CD4-positive, alpha-beta T cell treated with Interleukin-6 for 4 hours (primary cell): ENCODE results near the gene ANK3.

Experiments
- DNase-seq: peaks from one replicate; pipeline ENCODE4 v3.0.0-alpha.2; 2020; ENCODE audit warnings: mixed read lengths

Gene ANK3

GRCh38 chr10:60209874-60210570 is 179.7 kb downstream of the ANK3 start:
- DNase-seq = no peak

DNA sequence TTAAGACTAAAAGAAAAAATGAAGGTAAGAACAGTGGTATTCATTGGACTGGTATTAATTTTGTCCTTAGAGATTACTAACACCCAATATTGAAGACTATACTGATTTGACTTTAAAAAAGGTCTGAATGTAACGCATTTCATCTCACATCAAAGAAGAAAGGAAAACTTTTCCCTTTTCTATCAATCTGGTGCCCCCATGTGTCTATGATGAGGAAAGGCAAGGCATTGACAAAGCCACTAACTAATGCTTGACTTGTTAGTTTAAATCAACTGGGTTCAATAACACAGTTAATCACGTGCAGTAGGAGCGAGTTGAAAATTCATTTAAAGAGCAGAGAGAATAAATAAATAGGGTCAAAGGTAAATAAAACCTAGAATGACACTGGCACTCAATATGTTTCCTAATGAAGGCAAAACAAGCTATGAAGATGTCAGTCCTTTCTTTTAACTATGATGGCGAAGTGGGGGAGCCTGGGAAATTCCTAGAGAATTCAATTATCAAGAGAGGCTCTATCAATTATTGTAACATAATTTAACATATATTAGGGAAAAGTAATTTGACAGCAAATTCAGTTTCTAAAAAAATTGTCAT is 180.9 kb downstream of the ANK3 start:
- no peak for DNase-seq

DNA sequence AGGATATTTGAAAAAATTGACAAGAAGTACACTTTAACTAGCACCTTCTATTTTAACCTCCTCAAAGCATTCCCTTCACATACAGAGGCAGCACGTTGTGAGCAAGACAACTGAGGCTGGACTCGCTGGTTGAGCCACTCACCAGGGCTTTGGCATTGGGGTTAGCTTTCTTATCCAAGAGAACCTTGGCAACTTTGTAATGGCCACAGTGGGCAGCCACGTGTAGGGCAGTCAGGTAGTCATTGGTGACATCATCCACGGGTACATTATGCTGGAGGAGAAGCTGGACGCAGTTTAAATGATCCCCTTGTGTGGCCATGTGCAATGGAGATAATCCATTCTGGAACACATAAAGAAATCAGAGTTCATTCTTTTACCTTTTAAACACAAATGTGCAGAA is 181.8 kb downstream of the ANK3 start:
- no peak for DNase-seq

DNA sequence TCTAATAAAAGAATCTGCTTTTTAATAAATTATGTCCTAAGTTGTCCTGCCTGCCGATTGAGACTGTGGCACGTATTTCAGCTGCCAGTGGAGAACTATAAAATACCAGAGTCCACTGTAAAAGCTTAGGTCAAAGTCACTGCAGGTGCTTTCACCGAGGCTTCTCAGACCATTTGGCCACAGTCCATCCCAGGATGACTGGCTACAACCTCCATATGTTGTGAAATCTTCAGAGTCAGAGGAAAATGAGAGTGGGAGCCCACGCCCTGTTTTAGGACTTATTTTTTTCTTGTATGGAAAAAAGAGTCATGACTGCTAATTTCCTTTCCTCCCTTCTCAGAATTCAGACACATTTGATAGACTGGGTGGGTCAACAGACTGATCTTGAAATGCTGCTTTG is 182.9 kb downstream of the ANK3 start:
- DNase-seq = no peak

DNA sequence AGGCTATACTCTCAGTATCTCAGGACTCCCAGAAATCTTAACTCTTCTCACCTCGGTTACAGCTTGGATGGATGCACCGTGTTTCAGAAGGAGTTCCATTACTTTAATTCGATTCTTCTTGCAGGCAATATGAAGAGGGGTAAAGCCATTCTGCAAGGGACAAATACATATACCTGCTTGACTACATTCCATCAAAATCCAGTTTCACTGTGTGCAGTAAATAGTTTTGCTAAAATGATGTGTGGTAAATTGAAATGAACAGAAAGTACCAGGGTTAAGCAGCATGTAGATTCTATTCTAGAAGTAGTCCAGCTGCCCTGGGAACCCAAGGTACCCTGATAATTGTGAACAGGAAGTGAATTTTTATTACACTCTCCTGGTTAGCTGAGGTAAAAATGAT is 183.9 kb downstream of the ANK3 start:
- DNase-seq = no peak

- no peak for DNase-seq
Observed at GRCh38 chr10:60203993-60204618, 185.6 kb downstream of the ANK3 start.

DNA sequence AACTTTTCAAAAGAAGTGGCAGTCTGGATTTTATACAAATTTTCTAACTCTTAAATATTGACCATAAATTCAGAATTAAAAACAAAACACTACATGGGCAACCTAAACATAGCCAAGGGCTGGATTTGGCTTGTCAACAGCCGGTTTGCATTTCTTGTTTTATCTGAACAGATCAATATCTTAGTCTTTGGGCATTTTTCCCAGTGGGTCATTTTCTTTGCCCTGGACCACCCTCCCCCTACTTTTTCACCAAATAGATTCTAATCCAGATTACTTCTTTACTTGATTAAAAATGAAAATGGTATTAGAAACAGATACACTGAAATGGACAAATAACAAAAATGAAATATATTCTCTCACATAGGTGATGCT is 189.0 kb downstream of the ANK3 start:
- no peak for DNase-seq

DNA sequence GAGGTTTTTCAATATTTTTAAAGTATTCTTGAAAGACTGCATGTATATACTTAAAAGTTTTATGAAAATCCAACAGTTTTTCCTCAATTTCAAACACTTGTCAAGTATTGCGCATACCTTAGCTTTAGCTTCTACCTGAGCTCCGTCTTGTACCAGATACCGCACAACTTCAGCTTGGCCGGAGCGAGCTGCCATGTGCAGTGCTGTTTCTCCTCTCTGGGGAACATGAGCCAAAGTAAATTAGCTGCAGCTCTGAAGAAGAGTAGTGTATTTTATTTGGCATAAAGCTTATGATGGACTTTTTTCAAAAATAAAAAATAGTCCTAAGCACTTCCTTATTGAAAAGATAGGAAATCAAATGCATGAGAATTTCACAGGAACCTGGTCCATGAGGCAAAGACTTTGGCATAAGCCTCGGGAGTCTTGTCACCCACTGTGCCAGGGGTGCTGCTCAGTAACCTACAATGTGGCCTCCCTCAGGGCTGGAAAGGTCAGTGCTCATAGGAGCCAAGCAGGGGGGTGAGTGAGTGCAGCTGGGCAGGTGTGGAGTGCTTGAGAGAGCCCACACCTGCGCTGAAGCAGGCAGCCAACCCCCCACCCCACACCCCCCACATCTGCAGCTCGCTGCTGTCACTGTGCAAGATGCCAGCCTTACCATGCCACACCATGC is 189.5 kb downstream of the ANK3 start:
- DNase-seq = no peak

GRCh38 chr10:60197206-60197605 is 192.5 kb downstream of the ANK3 start:
- DNase-seq = no peak

GRCh38 chr10:60194421-60194820 is 195.3 kb downstream of the ANK3 start:
- no peak for DNase-seq

- no peak for DNase-seq
Observed at GRCh38 chr10:60192946-60193345, 196.7 kb downstream of the ANK3 start.

DNA sequence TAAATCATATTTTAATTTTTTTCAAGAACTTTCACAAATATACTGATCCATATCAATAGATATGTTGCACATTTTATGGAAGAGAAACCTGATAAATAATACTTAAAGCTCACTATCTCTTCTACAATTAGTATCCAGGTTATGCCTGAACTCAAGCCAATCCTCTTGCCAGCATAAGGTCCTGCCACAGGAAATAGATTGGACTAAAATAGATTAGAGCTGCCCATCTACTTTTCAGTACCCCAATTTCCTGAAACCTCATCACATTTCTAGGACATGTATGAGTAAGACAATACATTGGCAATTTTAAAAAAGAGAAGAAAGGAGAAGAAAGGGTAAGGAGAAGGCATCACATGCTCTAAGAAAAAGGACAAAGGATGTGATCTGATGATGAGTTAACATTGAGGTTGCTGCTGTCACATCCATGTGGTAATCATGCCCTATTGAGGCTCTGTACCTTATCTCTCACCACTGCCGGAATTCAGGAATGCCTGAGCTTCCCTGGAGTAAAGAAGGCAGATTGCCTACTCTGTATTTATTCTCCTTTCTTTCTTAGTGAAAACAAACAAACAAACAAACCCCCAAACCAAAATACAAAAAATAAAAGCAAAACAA is 199.7 kb downstream of the ANK3 start:
- no peak for DNase-seq

DNA sequence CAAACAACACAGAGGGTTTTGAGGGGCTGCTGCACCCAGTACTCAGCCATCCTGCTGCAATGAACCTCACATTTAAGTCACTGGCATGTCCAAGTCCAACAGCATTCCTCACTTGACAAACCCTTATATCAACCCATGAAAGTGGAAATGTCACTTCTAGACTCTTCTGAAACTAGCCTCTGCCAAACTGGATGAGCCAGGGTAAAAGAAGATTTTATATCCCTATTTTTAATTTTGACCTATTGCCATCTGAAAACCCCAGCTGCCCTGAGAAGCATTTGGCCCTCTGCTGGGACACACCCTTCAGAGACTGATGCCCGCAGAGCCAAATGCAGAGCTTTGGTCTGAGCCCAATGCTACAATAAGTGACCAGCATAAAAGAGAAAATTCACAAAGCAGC is 201.1 kb downstream of the ANK3 start:
- no peak for DNase-seq

DNA sequence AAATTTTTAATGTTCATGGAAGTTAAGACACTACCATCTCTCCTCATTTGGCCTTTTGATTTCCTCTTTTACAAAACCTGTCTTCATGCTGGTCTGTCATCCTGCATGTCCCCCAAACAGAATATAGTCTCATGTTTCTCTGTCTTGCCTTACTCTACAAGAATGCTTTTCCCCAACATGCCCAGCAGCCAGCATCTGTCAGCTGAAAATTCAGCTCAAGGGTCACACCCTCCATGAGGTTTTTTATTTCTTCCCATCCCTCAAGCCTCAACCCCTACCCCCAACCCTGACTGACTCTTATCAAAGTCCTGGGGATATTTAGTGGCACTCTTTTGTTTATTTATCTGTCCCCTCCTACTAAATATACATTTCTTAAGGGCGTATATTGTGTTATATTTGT is 202.0 kb downstream of the ANK3 start:
- no peak for DNase-seq

- no peak for DNase-seq
Observed at GRCh38 chr10:60186315-60187071, 203.2 kb downstream of the ANK3 start.

DNA sequence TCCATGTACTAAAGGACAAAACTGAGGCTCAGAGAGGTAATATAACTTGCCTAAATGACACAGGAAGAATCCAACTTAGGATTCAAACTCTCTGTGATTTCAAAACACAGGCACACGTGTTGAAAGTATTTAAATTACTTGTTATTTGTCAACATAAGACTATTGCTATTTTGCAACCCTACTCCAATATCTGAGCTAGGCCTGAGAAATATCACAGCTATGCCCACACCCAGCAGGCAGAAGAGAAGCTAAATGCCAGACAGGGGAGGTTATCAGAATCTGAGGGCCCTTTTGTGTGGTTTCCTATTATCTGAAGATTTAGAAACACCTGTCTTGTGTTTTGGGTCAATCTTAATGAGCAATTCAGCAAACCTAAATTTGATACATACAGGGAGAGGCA is 204.3 kb downstream of the ANK3 start:
- DNase-seq = no peak

GRCh38 chr10:60182691-60183090 is 207.0 kb downstream of the ANK3 start:
- DNase-seq = no peak

GRCh38 chr10:60176925-60177324 is 212.8 kb downstream of the ANK3 start:
- no peak for DNase-seq

GRCh38 chr10:60175441-60175971 is 214.2 kb downstream of the ANK3 start:
- DNase-seq = no peak

DNA sequence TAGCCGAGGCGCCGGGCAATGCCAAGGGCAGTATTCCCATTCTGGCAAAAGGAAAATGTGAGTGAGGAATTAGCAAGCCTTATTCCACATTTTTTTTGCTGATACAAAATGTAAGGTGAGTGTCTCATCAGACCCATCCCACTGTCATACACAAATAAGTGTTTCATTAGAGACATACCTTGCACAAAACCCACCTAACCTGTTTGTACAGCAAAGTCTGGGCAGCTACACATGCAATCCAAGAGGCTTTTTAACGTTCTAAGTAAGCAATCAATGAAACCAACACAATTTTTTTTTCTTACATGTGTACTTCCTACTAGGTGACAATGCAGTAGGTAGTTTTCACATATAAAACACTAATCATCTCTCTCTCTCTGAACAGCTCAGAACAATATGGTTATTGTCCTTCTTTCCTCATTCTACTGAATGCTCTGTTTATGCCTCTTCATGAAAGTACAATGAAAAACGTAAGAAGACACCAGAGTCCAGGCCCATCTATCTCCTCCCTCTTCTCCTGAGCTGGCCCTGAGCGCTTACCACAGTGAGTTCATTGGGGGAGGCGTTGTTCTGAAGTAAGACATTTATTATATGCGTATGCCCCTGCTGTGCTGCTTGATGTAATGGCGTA is 217.2 kb downstream of the ANK3 start:
- no peak for DNase-seq

DNA sequence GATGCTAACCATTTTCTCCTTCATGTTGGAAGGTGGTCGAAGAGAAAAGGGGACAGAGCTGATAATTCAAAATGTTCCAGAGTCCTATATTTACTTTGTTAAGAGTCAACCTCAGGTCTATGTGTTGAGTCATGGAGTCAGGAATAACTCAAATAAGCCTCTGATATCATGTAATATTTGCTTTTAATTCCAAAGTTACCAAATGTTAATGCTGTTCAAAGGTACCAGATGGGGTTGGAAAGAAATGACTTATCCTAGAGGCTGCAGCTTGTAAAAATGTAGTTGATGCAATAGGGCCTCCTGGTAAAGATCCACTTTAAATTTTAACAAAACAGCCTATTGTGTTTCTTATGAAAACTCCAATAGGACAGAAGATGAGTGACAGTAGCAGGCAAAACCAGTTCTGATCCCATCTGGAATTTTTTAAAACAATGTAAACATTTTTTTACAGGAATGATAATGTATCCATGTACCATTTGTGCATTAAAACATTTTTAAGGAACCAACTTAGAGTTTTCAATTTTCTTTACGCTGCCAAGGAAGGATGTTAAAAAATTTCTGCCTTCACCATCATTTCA is 218.2 kb downstream of the ANK3 start:
- no peak for DNase-seq

DNA sequence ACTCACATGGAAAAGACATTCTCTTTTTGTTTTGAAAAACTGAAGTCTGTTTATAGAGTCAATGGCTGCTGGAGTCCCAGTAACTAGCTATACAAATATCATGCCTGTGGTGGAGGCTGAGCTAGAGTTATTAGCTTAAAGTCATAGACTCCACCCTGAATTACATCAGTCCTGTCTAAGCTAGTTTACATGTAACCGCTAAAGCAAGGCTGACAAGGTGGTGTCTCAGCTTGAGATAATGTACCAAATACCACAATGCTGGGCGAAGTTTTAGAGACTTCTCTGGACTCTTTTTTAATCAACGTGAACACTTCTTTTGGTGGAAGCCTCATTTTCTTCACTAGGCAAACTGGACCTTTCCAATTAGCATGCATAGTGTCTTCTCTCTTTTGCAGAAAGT is 219.4 kb downstream of the ANK3 start:
- no peak for DNase-seq
